SK-N-SH (cell line): Measurements from ENCODE around the gene FAM81A. TPM values are rescaled to one million over a fixed set of nuclear protein-coding genes. Genes with fewer than 3 reads are reported as not detected.

Experiments used
- CTCF ChIA-PET: fragments of 300-600, 350-600 bp; formaldehyde crosslinking; extraction: SDS; loops from one replicate; lab custom pipeline; 2021; lab: Yijun Ruan, JAX
- POLR2A ChIA-PET: fragments of 350-600 bp; sonication (Branson Sonifier 250); formaldehyde crosslinking; extraction: SDS; loops from one replicate; lab custom pipeline; 2020; ENCODE audit warnings: antibody characterized with exemption, inconsistent platforms; lab: Yijun Ruan, JAX
- DNase-seq: peaks from one replicate; pipeline ENCODE4 v3.0.0; 2012
- H2AFZ ChIP-seq: fragments of 200-600 bp; sonication (generic); 2 replicates; pipeline ENCODE4 v1.8.1; 2016; ENCODE audit warnings: antibody characterized with exemption, mild to moderate bottlenecking, low read depth
- H3F3A ChIP-seq: fragments of 200-600 bp; sonication (generic); replicated peaks from 2 replicates; pipeline ENCODE3; 2016; ENCODE audit warnings: antibody characterized with exemption, mild to moderate bottlenecking; ENCODE audit not compliant: insufficient read depth
- H3K27ac ChIP-seq, 2 experiments: fragments of 200-500 bp in 1 of 2; fragments of 200-600 bp in 1 of 2; sonication (Bioruptor generic) in 1 of 2; sonication (generic), shearing (Covaris generic) in 1 of 2; 2 replicates each; pipeline versions ENCODE4 v1.5.1 to v1.6.1; 2014 to 2016; ENCODE audit warnings: low read depth in 2 of 2, inconsistent platforms in 1 of 2, low read length in 1 of 2, mild to moderate bottlenecking in 1 of 2, mixed read lengths in 1 of 2
- H3K27me3 ChIP-seq: fragments of 200-600 bp; sonication (generic), shearing (Covaris generic); 2 replicates; pipeline ENCODE4 v1.6.1; 2016; ENCODE audit warnings: mixed run types; ENCODE audit not compliant: insufficient read depth
- H3K36me3 ChIP-seq, 2 experiments: fragments of 200-500 bp in 1 of 2; fragments of 200-600 bp in 1 of 2; sonication (Bioruptor generic) in 1 of 2; sonication (generic) in 1 of 2; replicated peaks in 1 of 2; 2 replicates each; pipeline versions ENCODE3 to v1.5.1; 2014 to 2016; ENCODE audit warnings: low read length in 1 of 2, mild to moderate bottlenecking in 1 of 2; ENCODE audit not compliant: insufficient read depth in 2 of 2, control insufficient read depth in 1 of 2
- H3K4me1 ChIP-seq, 2 experiments: fragments of 200-500 bp in 1 of 2; fragments of 200-600 bp in 1 of 2; sonication (Bioruptor generic) in 1 of 2; sonication (generic), shearing (Covaris generic) in 1 of 2; 2 replicates each; pipeline versions ENCODE4 v1.5.1 to v1.6.1; 2014 to 2016; ENCODE audit warnings: low read depth in 1 of 2, low read length in 1 of 2, mixed run types in 1 of 2; ENCODE audit not compliant: insufficient read depth in 2 of 2, control insufficient read depth in 1 of 2
- H3K4me2 ChIP-seq: fragments of 200-600 bp; sonication (generic), shearing (Covaris generic); 2 replicates; pipeline ENCODE4 v1.6.1; 2017; ENCODE audit warnings: mixed run types
- H3K4me3 ChIP-seq, 2 experiments: fragments of 200-500 bp in 1 of 2; fragments of 200-600 bp in 1 of 2; sonication (Bioruptor generic) in 1 of 2; sonication (generic), shearing (Covaris generic) in 1 of 2; 2 replicates each; pipeline versions ENCODE4 v1.5.1 to v1.8.1; 2014 to 2016; ENCODE audit warnings: low read depth in 2 of 2, inconsistent platforms in 1 of 2, low read length in 1 of 2, mild to moderate bottlenecking in 1 of 2, mixed read lengths in 1 of 2, moderate library complexity in 1 of 2
- H3K79me2 ChIP-seq: fragments of 200-600 bp; sonication (generic); 2 replicates; pipeline ENCODE4 v1.8.1; 2017; ENCODE audit warnings: mild to moderate bottlenecking; ENCODE audit not compliant: insufficient read depth
- H3K9ac ChIP-seq: fragments of 200-600 bp; sonication (generic); 2 replicates; pipeline ENCODE4 v1.6.1; 2017; ENCODE audit warnings: mixed run types
- H3K9me2 ChIP-seq: fragments of 200-600 bp; sonication (generic); 2 replicates; pipeline ENCODE4 v1.6.1; 2017; ENCODE audit warnings: mixed run types
- H3K9me3 ChIP-seq: fragments of 200-600 bp; sonication (generic); 2 replicates; pipeline ENCODE4 v1.6.1; 2017; ENCODE audit warnings: mixed run types, mild to moderate bottlenecking, moderate library complexity
- H4K20me1 ChIP-seq: fragments of 200-600 bp; sonication (generic); 2 replicates; pipeline ENCODE4 v1.6.1; 2017; ENCODE audit warnings: mild to moderate bottlenecking, mixed run types; ENCODE audit not compliant: insufficient read depth
- CHD2 ChIP-seq: fragments of 150-350 bp; IDR thresholded peaks from 2 replicates; pipeline ENCODE4 v1.6.1; 2018; ENCODE audit warnings: low read length; ENCODE audit not compliant: partially characterized antibody
- ELF1 ChIP-seq: IDR thresholded peaks from 2 replicates; pipeline ENCODE4 v1.4.0; 2012
- EP300 ChIP-seq, 2 experiments: IDR thresholded peaks; 2 replicates each; pipeline versions ENCODE4 v1.4.0 to v1.6.1; 2012; ENCODE audit warnings: borderline replicate concordance in 1 of 2, low read depth in 1 of 2, low read length in 1 of 2
- EZH2phosphoT487 ChIP-seq: fragments of 200-600 bp; sonication (generic); IDR thresholded peaks from 2 replicates; pipeline ENCODE4 v1.6.1; 2017; ENCODE audit warnings: low read depth, mixed run types, mild to moderate bottlenecking, antibody characterized with exemption, moderate library complexity, borderline replicate concordance
- FOSL2 ChIP-seq: IDR thresholded peaks from 2 replicates; pipeline ENCODE4 v1.4.0; 2012; ENCODE audit warnings: low read depth, mild to moderate bottlenecking, moderate library complexity, borderline replicate concordance
- FOXM1 ChIP-seq: IDR thresholded peaks from 2 replicates; pipeline ENCODE4 v1.4.0; 2012; ENCODE audit warnings: low read depth, mild to moderate bottlenecking
- GATA2 ChIP-seq: sonication (generic); formaldehyde crosslinking; IDR thresholded peaks from 2 replicates; pipeline ENCODE4 v1.5.0; 2020; ENCODE audit warnings: mild to moderate bottlenecking, missing genetic modification reagents
- JUND ChIP-seq: IDR thresholded peaks from 2 replicates; pipeline ENCODE4 v1.4.0; 2012
- POLR2AphosphoS5 ChIP-seq: IDR thresholded peaks from 2 replicates; pipeline ENCODE4 v1.6.1; 2012; ENCODE audit warnings: low read depth, low read length
- RFX5 ChIP-seq: IDR thresholded peaks from 2 replicates; pipeline ENCODE4 v1.6.1; 2012; ENCODE audit warnings: mild to moderate bottlenecking, improper control_type of control experiment, low read length
- SIN3A ChIP-seq: IDR thresholded peaks from 2 replicates; pipeline ENCODE4 v1.6.1; 2012; ENCODE audit warnings: low read depth, mild to moderate bottlenecking, low read length, moderate library complexity, borderline replicate concordance
- SMC3 ChIP-seq: IDR thresholded peaks from 2 replicates; pipeline ENCODE4 v1.6.1; 2012; ENCODE audit warnings: low read depth, low read length, improper control_type of control experiment
- TAF1 ChIP-seq: IDR thresholded peaks from 2 replicates; pipeline ENCODE4 v1.6.1; 2012; ENCODE audit warnings: low read depth, mild to moderate bottlenecking, low read length, moderate library complexity, borderline replicate concordance
- TCF12 ChIP-seq: IDR thresholded peaks from 2 replicates; pipeline ENCODE4 v1.4.0; 2012
- whole genome bisulfite sequencing: methylation state at CpG from one replicate; pipeline ENCODE4 v1.1.6; 2017; ENCODE audit warnings: low lambda C conversion rate; 5-methylcytosine and 5-hydroxymethylcytosine counted together
- polyA plus RNA-seq, 3 experiments: library from polyadenylated mRNA; depleted of rRNA; stranded (reverse); fragments of >200 nt; gene quantifications; 2 replicates each; pipeline ENCODE4 v1.2.3, GENCODE V29; 2012
- TF ChIP-seq, protein P1 (sequence below): IDR thresholded peaks from 2 replicates; pipeline ENCODE4; 2012
- TF ChIP-seq, protein P2 (sequence below): IDR thresholded peaks from 2 replicates; pipeline ENCODE4 v1.4.0; 2012; ENCODE audit warnings: low read depth
- TF ChIP-seq, protein P3 (sequence below): IDR thresholded peaks from 2 replicates; pipeline ENCODE4 v1.6.1; 2012; ENCODE audit warnings: mild to moderate bottlenecking, low read depth, low read length, moderate library complexity
- TF ChIP-seq, protein P4 (sequence below): IDR thresholded peaks from 2 replicates; pipeline ENCODE4 v1.4.0; 2012; ENCODE audit warnings: low read depth, borderline replicate concordance

Gene FAM81A
- polyA plus RNA-seq, 1 of the 3 experiments (the other 2 are of a cell fraction) = 1.1 TPM

DNA sequence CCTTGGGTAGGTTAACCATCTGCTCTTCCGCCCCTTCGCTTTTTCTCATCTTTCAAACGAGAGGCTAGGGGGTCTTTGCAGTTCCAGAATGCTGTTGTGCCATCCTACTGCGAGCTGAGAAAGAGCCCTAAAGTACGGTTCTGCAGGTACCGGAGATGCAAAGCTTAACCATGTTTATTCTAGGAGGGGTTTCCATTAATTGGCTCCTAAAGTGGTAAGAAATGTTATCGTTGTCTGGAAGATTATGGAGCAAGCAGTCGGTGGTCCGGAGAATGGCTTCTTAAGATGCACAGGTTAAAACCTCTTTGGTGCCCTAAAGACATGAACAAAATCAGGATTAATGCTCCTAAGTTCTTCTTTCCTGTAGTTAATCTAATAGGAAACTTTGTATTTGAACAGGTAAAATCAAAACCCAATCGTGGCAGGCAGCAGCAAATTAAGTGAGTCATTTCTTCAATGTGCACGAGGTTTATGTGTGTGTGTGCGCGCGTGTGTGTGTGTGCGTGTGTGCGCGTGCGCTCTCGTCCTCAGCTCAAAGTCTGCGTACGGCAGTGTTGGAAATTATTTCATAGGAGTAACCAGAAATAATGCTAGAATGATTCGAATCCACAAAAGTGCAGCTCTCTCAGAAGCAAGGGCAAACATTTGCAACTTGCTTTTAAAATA, 772 bp downstream of the FAM81A start (continued):
- TF ChIP-seq RFX5 = no peak
- TF ChIP-seq GATA2 (CRISPR knock-in tag) = no peak
- TF ChIP-seq JUND = no peak
- TF ChIP-seq SIN3A = no peak

DNA sequence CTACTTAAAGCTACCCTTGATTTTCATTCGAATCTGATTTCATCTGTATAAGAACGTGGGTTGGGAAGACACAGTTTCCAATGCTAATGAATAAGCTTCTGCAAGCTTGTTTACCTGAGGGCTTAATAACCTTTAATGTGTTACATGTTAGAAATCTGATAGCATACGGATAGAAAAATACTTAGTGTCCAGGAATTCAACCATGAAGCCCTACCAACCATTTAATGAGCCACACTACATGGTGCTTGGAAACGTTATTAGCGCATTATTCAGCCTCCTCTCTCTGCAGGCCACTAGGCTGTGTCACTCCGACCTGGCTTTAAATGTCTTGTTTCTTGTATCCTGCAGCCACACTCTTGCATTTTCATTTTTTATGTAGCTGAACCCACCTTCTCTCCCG, 1.6 kb downstream of the FAM81A start:
- H3K4me3 ChIP-seq = no peak overlapping the region
- H3K36me3 ChIP-seq = no peaks in the 10 kb centered on the region
- H3K9me3 ChIP-seq = no peaks in the 10 kb centered on the region
- H3K4me1 ChIP-seq = peaks cover 0 to 12% of the 10 kb centered on the region in 2 experiments; a peak in 1 of 4 replicates
- CTCF ChIA-PET = no interaction called here
- H3K9me2 ChIP-seq = no peaks in the 10 kb centered on the region
- no peak overlapping the region for H2AFZ ChIP-seq
- H3K4me2 ChIP-seq = no peak overlapping the region
- H3K9ac ChIP-seq = no peak overlapping the region
- 87% methylated on average over 6 of the region's 7 CpGs for WGBS
- H3K27ac ChIP-seq = no peak overlapping the region
- no peaks in the 10 kb centered on the region for H3F3A ChIP-seq
- DNase-seq = no peak
- POLR2A ChIA-PET = no interaction called here
- peaks cover 9% of the 10 kb centered on the region; the same call in 1 of the 2 replicates for H3K27me3 ChIP-seq
- no peaks in the 10 kb centered on the region for H4K20me1 ChIP-seq
- TF ChIP-seq EZH2phosphoT487 (no peak), CHD2 (no peak), TAF1 (no peak), SMC3 (no peak), FOSL2 (no peak), RFX5 (no peak), FOXM1 (no peak), ELF1 (no peak), TCF12 (no peak), EP300 (IDR thresholded peaks at IDR 0.05; ENCODE audit: borderline replicate concordance in 1 of 2, low read depth in 1 of 2, low read length in 1 of 2) (no peak), POLR2AphosphoS5 (no peak), SIN3A (no peak)
- TF ChIP-seq, protein P1, sequence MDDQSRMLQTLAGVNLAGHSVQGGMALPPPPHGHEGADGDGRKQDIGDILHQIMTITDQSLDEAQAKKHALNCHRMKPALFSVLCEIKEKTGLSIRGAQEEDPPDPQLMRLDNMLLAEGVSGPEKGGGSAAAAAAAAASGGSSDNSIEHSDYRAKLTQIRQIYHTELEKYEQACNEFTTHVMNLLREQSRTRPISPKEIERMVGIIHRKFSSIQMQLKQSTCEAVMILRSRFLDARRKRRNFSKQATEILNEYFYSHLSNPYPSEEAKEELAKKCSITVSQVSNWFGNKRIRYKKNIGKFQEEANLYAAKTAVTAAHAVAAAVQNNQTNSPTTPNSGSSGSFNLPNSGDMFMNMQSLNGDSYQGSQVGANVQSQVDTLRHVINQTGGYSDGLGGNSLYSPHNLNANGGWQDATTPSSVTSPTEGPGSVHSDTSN = no peak
- TF ChIP-seq, protein P2, sequence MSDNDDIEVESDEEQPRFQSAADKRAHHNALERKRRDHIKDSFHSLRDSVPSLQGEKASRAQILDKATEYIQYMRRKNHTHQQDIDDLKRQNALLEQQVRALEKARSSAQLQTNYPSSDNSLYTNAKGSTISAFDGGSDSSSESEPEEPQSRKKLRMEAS = no peak
- TF ChIP-seq, protein P3, sequence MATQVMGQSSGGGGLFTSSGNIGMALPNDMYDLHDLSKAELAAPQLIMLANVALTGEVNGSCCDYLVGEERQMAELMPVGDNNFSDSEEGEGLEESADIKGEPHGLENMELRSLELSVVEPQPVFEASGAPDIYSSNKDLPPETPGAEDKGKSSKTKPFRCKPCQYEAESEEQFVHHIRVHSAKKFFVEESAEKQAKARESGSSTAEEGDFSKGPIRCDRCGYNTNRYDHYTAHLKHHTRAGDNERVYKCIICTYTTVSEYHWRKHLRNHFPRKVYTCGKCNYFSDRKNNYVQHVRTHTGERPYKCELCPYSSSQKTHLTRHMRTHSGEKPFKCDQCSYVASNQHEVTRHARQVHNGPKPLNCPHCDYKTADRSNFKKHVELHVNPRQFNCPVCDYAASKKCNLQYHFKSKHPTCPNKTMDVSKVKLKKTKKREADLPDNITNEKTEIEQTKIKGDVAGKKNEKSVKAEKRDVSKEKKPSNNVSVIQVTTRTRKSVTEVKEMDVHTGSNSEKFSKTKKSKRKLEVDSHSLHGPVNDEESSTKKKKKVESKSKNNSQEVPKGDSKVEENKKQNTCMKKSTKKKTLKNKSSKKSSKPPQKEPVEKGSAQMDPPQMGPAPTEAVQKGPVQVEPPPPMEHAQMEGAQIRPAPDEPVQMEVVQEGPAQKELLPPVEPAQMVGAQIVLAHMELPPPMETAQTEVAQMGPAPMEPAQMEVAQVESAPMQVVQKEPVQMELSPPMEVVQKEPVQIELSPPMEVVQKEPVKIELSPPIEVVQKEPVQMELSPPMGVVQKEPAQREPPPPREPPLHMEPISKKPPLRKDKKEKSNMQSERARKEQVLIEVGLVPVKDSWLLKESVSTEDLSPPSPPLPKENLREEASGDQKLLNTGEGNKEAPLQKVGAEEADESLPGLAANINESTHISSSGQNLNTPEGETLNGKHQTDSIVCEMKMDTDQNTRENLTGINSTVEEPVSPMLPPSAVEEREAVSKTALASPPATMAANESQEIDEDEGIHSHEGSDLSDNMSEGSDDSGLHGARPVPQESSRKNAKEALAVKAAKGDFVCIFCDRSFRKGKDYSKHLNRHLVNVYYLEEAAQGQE = no peak
- TF ChIP-seq, protein P4, sequence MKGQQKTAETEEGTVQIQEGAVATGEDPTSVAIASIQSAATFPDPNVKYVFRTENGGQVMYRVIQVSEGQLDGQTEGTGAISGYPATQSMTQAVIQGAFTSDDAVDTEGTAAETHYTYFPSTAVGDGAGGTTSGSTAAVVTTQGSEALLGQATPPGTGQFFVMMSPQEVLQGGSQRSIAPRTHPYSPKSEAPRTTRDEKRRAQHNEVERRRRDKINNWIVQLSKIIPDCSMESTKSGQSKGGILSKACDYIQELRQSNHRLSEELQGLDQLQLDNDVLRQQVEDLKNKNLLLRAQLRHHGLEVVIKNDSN = no peak
- H3K79me2 ChIP-seq = no peaks in the 10 kb centered on the region; the same call in 1 of the 2 replicates
